Measurements from ENCODE around the gene AGAP3.

GRCh38 chr7:151066273-151066974, 19.9 kb upstream of the AGAP3 start:
- no peak for TF ChIP-seq TAF1 (IDR thresholded peaks at IDR 0.05; ENCODE audit: borderline replicate concordance, insufficient read depth, low read length)
- TF ChIP-seq REST (IDR thresholded peaks at IDR 0.05; ENCODE audit: insufficient read depth in 1 of 2, low read depth in 2 of 2, low read length in 2 of 2), result no peak
- no peak for TF ChIP-seq POLR2AphosphoS5 (IDR thresholded peaks at IDR 0.05; ENCODE audit: low read depth, low read length)
- no peak for TF ChIP-seq SIN3A (IDR thresholded peaks at IDR 0.05; ENCODE audit: borderline replicate concordance, insufficient read depth, low read length)

Measured in PFSK-1 (cell line).